Stomach (tissue), 9 donors: ENCODE data around the gene PROSER3. TPM values are rescaled to one million over a fixed set of nuclear protein-coding genes. Genes with fewer than 3 reads are reported as not detected.

Experiments used
- DNase-seq, 2 donors: peaks; one replicate each; pipeline versions ENCODE4 v3.0.0 to v3.0.0-alpha.2; 2013 to 2019
- H3K27ac ChIP-seq, 5 donors: fragments of 200-600 bp in 4 of 5; sonication (generic) in 4 of 5; one replicate each; pipeline ENCODE4 v1.5.1; 2013 to 2019; ENCODE audit warnings: mild to moderate bottlenecking in 1 of 5, moderate library complexity in 1 of 5
- H3K27me3 ChIP-seq, 3 donors: fragments of 200-600 bp; sonication (generic); one replicate each; pipeline ENCODE4 v1.5.1; 2017 to 2019; ENCODE audit warnings: mixed run types in 1 of 3
- H3K36me3 ChIP-seq, 4 donors: fragments of 200-600 bp; sonication (generic); 1 replicate in 3 of 4; 2 replicates in 1 of 4; pipeline ENCODE4 v1.5.1; 2016 to 2019
- H3K4me1 ChIP-seq, 4 donors: fragments of 200-600 bp; sonication (generic); one replicate each; pipeline ENCODE4 v1.5.1; 2016 to 2019
- H3K4me3 ChIP-seq, 4 donors: fragments of 200-600 bp; sonication (generic) in 3 of 4; one replicate each; pipeline ENCODE4 v1.5.1; 2016 to 2019; ENCODE audit warnings: mild to moderate bottlenecking in 1 of 4
- H3K9me3 ChIP-seq, 4 donors: fragments of 200-600 bp; sonication (generic); one replicate each; pipeline ENCODE4 v1.5.1; 2016 to 2019
- EP300 ChIP-seq: sonication (generic); formaldehyde crosslinking; IDR thresholded peaks from one replicate; pipeline ENCODE4 v1.6.1; 2017; ENCODE audit warnings: antibody characterized with exemption
- POLR2A ChIP-seq, 4 donors: fragments of 450-650 bp; IDR thresholded peaks; one replicate each; pipeline ENCODE4 v1.6.1; 2016; ENCODE audit warnings: antibody characterized with exemption in 4 of 4, control low read depth in 2 of 4, mild to moderate bottlenecking in 1 of 4, moderate library complexity in 1 of 4
- POLR2AphosphoS5 ChIP-seq, 3 donors: sonication (generic); formaldehyde crosslinking; IDR thresholded peaks; one replicate each; pipeline ENCODE4 v1.6.1; 2016; ENCODE audit warnings: antibody characterized with exemption in 3 of 3
- WGBS, 5 donors: extraction: QIAGEN DNeasy Blood & Tissue Kit in 3 of 5; methylation state at CpG; one replicate each; pipeline versions ENCODE4 v1.1.5 to v1.1.7; 2013 to 2018; 5-methylcytosine and 5-hydroxymethylcytosine counted together
- intact Hi-C: fragments of 100-400 bp; cut with DNase I; formaldehyde crosslinking; loops from one replicate; pipeline ENCODE4 v1.15.1; 2023; ENCODE audit warnings: low total_unique reads
- polyA plus RNA-seq, 3 donors: library from polyadenylated mRNA; stranded (reverse); fragments of 200-250 nt; gene quantifications; one replicate each; pipeline ENCODE4 v1.2.3, GENCODE V29; 2013
- total RNA-seq, 5 donors: library from RNA; depleted of rRNA; stranded (reverse); fragments of >200 nt; gene quantifications; one replicate each; pipeline versions ENCODE4 v1.1.0 to v1.2.3, GENCODE V29; 2014 to 2016
- TF ChIP-seq, protein P1 (sequence below), 7 experiments: fragments of 450-650 bp in 4 of 7; fragments of 200-600 bp in 3 of 7; sonication (generic) in 3 of 7; IDR thresholded peaks; one replicate each; pipeline ENCODE4 v1.5.1; 2016 to 2019; ENCODE audit warnings: antibody characterized with exemption in 7 of 7, control low read depth in 2 of 7, mild to moderate bottlenecking in 1 of 7
- donor health status: healthy with polysubstance abuse.
- donor health status: Bipolar disorder and iron deficiency.
- donor health status: healthy.

The PROSER3 gene
- total and polyA plus RNA-seq, 8 donors = 3.6 to 61.3 (median 10.5) TPM

DNA sequence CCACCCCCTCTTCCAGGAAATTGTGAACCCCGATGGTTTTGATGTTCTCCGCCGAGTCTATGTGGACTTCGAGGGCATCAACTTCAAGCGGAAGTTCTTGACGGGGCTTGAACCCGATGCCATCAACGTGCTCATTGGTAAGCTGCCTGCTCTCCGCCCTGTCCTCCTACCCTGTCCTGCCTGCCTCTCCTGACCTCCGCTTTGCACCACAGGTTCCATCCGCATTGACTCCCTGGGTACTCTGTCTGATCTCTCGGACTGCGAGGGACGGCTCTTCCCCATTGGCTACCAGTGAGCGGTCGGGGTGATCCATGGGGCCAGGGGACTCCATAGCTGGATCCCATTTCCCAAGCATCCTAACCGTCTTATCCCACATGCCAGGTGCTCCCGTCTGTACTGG, 27.6 kb upstream of the PROSER3 start:
- no peak for TF ChIP-seq EP300
- TF ChIP-seq POLR2A (IDR thresholded peaks at IDR 0.05) = no peak
- TF ChIP-seq, protein P1, sequence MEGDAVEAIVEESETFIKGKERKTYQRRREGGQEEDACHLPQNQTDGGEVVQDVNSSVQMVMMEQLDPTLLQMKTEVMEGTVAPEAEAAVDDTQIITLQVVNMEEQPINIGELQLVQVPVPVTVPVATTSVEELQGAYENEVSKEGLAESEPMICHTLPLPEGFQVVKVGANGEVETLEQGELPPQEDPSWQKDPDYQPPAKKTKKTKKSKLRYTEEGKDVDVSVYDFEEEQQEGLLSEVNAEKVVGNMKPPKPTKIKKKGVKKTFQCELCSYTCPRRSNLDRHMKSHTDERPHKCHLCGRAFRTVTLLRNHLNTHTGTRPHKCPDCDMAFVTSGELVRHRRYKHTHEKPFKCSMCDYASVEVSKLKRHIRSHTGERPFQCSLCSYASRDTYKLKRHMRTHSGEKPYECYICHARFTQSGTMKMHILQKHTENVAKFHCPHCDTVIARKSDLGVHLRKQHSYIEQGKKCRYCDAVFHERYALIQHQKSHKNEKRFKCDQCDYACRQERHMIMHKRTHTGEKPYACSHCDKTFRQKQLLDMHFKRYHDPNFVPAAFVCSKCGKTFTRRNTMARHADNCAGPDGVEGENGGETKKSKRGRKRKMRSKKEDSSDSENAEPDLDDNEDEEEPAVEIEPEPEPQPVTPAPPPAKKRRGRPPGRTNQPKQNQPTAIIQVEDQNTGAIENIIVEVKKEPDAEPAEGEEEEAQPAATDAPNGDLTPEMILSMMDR (IDR thresholded peaks at IDR 0.05) = no peak
- TF ChIP-seq POLR2AphosphoS5 (IDR thresholded peaks at IDR 0.05) = no peak
- H3K4me1 ChIP-seq = no peaks in the 10 kb centered on the region
- H3K9me3 ChIP-seq = no peaks in the 10 kb centered on the region
- no peak for DNase-seq
- intact Hi-C loops = no loop called here
- no peak overlapping the region for H3K27ac ChIP-seq
- H3K4me3 ChIP-seq = no peak overlapping the region
- no peaks in the 10 kb centered on the region for H3K27me3 ChIP-seq
- peaks cover 81 to 100% (median 100%) of the 10 kb centered on the region in 4 donors for H3K36me3 ChIP-seq
- 92 to 95% (median 93%) methylated on average over 18 of the region's 18 CpGs for WGBS, 5 donors

DNA sequence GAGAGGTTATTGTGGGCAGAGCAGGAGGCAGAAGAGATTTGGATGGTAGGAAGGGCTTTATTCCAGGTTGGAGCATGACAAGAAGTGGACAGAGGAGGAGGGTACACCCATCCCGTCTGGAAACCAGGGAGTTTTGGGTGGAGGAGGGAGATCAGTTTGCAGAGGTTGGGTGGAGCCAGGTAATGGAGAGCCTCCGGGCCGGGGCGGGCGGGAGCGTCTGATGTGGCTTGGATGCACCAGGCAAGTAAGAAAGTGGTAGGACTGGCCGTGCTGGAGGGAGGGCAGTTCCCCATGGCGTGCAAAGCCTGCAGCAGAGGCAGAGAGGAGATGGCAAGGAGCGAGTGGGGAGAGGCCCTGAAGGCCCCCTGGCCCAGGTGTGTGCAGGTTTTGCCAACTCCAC, 26.6 kb upstream of the PROSER3 start:
- DNase-seq = no peak
- intact Hi-C loops = no loop called here
- H3K4me1 ChIP-seq = no peaks in the 10 kb centered on the region
- TF ChIP-seq EP300 (no peak), POLR2AphosphoS5 (IDR thresholded peaks at IDR 0.05) (no peak), POLR2A (IDR thresholded peaks at IDR 0.05) (no peak)
- TF ChIP-seq, protein P1 (IDR thresholded peaks at IDR 0.05) = no peak
- H3K36me3 ChIP-seq = peaks cover 77 to 100% (median 100%) of the 10 kb centered on the region in 4 donors
- WGBS, 5 donors = 56 to 72% (median 63%) methylated on average over 9 of the region's 9 CpGs
- no peaks in the 10 kb centered on the region for H3K9me3 ChIP-seq
- H3K4me3 ChIP-seq = no peak overlapping the region
- H3K27me3 ChIP-seq = no peaks in the 10 kb centered on the region
- no peak overlapping the region for H3K27ac ChIP-seq

DNA sequence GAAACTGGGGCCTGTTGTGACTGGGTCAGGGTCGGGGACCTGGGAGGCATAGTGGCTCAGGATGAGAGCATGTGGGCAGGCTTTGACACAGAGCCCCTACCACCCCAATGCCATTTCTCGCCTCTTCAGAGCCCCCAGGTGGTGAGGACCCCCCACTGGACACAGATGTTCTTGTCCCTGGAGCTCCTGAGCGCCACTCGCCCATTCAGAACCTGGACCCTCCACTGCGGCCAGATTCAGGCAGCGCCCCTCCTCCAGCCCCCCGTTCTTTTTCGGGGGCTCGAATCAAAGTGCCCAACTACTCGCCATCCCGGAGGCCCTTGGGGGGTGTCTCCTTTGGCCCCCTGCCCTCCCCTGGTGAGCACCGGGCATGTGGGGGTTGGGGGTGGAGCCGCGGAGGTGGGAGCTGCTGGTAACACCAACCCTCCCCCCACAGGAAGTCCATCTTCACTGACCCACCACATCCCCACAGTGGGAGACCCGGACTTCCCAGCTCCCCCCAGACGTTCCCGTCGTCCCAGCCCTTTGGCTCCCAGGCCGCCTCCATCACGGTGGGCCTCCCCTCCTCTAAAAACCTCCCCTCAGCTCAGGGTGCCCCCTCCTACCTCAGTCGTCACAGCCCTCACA, 26.1 kb upstream of the PROSER3 start:
- Histone ChIP-seq H3K4me1 (no peaks in the 10 kb centered on the region), H3K36me3 (peaks cover 77 to 100% (median 100%) of the 10 kb centered on the region in 4 donors), H3K27ac (no peak overlapping the region), H3K27me3 (no peaks in the 10 kb centered on the region), H3K4me3 (no peak overlapping the region), H3K9me3 (no peaks in the 10 kb centered on the region)
- intact Hi-C loops = no loop called here
- TF ChIP-seq POLR2A (IDR thresholded peaks at IDR 0.05) = no peak
- TF ChIP-seq, protein P1 (IDR thresholded peaks at IDR 0.05) = no peak
- TF ChIP-seq POLR2AphosphoS5 (IDR thresholded peaks at IDR 0.05) = no peak
- TF ChIP-seq EP300 = no peak
- no peak for DNase-seq
- WGBS, 5 donors = 85 to 92% (median 89%) methylated on average over 21 of the region's 21 CpGs

DNA sequence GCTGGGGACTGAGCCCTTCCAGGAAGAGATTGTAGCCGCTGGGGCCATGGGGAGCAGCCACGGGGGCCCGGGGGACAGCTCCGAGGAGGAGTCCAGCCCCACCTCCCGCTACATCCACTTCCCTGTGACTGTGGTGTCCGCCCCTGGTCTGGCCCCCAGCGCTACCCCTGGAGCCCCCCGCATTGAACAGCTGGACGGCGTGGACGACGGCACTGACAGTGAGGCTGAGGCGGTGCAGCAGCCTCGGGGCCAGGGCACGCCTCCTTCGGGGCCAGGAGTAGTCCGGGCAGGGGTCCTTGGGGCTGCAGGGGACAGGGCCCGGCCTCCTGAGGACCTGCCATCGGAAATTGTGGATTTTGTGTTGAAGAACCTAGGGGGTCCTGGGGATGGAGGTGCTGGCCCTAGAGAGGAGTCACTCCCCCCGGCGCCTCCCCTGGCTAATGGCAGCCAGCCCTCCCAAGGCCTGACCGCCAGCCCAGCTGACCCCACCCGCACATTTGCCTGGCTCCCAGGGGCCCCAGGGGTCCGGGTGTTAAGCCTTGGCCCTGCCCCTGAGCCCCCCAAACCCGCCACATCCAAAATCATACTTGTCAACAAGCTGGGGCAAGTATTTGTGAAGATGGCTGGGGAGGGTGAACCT, 25.3 kb upstream of the PROSER3 start:
- H3K27ac ChIP-seq = no peak overlapping the region
- DNase-seq = no peak
- H3K4me1 ChIP-seq = no peaks in the 10 kb centered on the region
- H3K27me3 ChIP-seq = no peaks in the 10 kb centered on the region
- TF ChIP-seq POLR2AphosphoS5 (IDR thresholded peaks at IDR 0.05) (no peak), EP300 (no peak), POLR2A (IDR thresholded peaks at IDR 0.05) (no peak)
- TF ChIP-seq, protein P1 (IDR thresholded peaks at IDR 0.05) = no peak
- H3K36me3 ChIP-seq = peaks cover 75 to 100% (median 100%) of the 10 kb centered on the region in 4 donors
- intact Hi-C loops = no loop called here
- WGBS, 5 donors = 90 to 94% (median 93%) methylated on average over 10 to 25 of the region's 25 CpGs
- no peaks in the 10 kb centered on the region for H3K9me3 ChIP-seq
- no peak overlapping the region for H3K4me3 ChIP-seq
